Right atrium auricular region (tissue), 2 donors: Measurements from ENCODE around the gene TSPAN4. TPM values are rescaled to one million over a fixed set of nuclear protein-coding genes. Genes with fewer than 3 reads are reported as not detected.
A peak's percentile ranks its signal among the peaks of the same experiment; 100 is the strongest.

Source experiments
- DNase-seq: peaks from one replicate; pipeline ENCODE4 v3.0.0-alpha.2; 2019; ENCODE audit warnings: low spot score
- H3K27ac ChIP-seq, 2 donors: fragments of 200-600 bp; sonication (generic); 1 replicate in 1 of 2; 2 replicates in 1 of 2; pipeline ENCODE4 v1.5.1; 2016 to 2019
- H3K27me3 ChIP-seq, 2 donors: fragments of 200-600 bp; sonication (generic); one replicate each; pipeline versions ENCODE4 v1.5.1 to v1.6.0; 2017 to 2019
- H3K36me3 ChIP-seq: fragments of 200-600 bp; sonication (generic); one replicate; pipeline ENCODE4 v1.5.1; 2016
- H3K4me1 ChIP-seq, 2 donors: fragments of 200-600 bp; sonication (generic); one replicate each; pipeline versions ENCODE4 v1.5.1 to v1.6.0; 2017 to 2019
- H3K4me3 ChIP-seq, 2 donors: fragments of 200-600 bp; sonication (generic); 1 replicate in 1 of 2; 2 replicates in 1 of 2; pipeline ENCODE4 v1.5.1; 2017 to 2019; ENCODE audit warnings: mild to moderate bottlenecking in 1 of 2, moderate library complexity in 1 of 2
- H3K9me3 ChIP-seq, 2 donors: fragments of 200-600 bp; sonication (generic); one replicate each; pipeline ENCODE4 v1.5.1; 2019
- total RNA-seq, 2 donors: library from RNA; depleted of rRNA; stranded (reverse); fragments of >200 nt; gene quantifications; one replicate each; pipeline ENCODE4 v1.1.0, GENCODE V29; 2016
- TF ChIP-seq, protein P1 (sequence below), 2 donors: fragments of 200-600 bp; sonication (generic); IDR thresholded peaks; one replicate each; pipeline ENCODE4 v1.5.1; 2019; ENCODE audit warnings: antibody characterized with exemption in 2 of 2

Gene TSPAN4
- total RNA-seq, 2 donors from 2014 or later, result 37.2 to 81.0 TPM

DNA sequence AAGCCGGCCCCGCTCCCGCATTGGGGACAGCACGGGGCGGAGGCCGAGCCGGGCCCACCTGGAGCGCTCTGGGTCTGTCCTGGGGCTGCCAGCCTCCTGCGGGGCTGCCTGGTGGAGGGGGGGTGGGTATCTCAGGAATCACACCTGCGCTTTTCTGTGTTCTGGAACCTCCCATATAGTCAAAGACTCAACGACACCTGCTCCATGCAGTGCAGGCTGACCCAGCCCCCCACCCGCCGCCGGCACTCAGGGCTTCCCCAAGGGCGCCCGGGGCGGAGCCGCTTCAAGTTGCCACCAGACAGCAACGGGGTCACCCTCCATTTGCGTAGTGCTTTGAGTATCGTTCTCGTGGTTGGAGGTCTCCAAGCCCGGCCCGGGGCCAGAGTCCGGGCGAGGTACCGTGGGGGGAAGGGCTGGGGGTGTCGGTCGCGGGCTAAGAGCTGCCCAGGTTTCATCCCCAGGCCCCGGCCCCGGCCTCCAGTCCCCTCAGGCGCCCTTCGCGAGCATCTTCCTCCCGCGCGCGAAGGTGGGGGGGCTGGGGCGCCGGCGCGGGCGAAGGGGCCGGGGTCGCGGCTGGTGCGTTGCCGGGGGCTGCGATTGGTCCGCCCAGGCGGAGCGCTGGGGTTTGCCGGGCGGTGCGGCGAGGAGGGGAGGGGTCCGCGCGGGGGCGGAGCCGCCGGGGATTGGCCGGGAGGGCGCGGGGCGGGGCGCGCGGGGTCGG, 6.6 kb downstream of the TSPAN4 start:
- Histone ChIP-seq H3K4me1 (peaks cover 0 to 72% of the 10 kb centered on the region in 2 donors), H3K4me3 (peak overlapping the region; percentile 29 to 58), H3K36me3 (no peaks in the 10 kb centered on the region), H3K9me3 (no peaks in the 10 kb centered on the region), H3K27ac (peak overlapping the region in 1 of 2 donors; percentile 42), H3K27me3 (no peaks in the 10 kb centered on the region)
- TF ChIP-seq, protein P1, sequence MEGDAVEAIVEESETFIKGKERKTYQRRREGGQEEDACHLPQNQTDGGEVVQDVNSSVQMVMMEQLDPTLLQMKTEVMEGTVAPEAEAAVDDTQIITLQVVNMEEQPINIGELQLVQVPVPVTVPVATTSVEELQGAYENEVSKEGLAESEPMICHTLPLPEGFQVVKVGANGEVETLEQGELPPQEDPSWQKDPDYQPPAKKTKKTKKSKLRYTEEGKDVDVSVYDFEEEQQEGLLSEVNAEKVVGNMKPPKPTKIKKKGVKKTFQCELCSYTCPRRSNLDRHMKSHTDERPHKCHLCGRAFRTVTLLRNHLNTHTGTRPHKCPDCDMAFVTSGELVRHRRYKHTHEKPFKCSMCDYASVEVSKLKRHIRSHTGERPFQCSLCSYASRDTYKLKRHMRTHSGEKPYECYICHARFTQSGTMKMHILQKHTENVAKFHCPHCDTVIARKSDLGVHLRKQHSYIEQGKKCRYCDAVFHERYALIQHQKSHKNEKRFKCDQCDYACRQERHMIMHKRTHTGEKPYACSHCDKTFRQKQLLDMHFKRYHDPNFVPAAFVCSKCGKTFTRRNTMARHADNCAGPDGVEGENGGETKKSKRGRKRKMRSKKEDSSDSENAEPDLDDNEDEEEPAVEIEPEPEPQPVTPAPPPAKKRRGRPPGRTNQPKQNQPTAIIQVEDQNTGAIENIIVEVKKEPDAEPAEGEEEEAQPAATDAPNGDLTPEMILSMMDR (IDR thresholded peaks at IDR 0.05), result no peak
- DNase-seq, result no peak

DNA sequence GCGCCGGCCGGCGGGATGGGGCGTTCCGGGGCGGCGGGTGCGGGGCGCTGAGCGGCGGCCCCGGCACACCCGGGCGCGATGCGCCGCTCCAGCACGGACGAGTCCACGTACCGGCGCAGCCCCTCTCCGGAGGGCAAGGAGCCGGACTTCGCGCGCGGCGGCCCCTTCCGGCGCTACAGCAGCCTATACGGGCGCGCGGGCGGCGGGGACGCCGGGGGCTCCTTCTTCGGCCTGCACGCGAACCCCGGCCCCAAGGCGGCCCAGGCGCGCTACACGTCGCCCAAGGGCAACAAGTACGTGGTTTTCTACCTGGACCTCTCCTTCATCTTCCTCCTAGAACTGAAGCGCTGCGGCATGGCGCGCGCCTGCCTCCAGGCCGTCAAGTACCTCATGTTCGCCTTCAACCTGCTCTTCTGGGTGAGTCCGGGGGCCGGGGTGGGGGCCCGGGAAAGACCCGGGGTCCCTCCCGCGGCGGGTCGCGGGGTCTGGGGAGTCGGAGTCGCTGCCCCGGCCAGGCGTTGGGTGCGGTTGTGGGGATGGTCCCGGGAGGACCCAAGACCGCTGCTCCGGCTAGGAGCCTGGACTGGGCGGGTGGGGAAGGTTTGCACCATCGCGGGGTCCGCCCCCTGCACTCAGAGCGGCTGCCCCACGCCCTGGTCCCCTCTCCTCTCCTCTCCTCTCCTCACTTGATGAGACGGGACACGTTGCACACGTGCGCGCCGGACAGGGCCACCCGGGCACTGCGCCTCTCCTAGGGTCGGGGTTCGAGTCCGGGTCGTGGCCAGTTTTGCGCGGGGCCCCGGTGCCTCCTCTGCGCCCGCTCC, 7.5 kb downstream of the TSPAN4 start:
- Histone ChIP-seq H3K4me1 (peaks cover 0 to 63% of the 10 kb centered on the region in 2 donors), H3K4me3 (peak overlapping the region; percentile 29 to 58), H3K27me3 (no peaks in the 10 kb centered on the region), H3K27ac (no peak overlapping the region), H3K36me3 (no peaks in the 10 kb centered on the region), H3K9me3 (no peaks in the 10 kb centered on the region)
- TF ChIP-seq, protein P1 (IDR thresholded peaks at IDR 0.05), result no peak
- DNase-seq, result no peak

DNA sequence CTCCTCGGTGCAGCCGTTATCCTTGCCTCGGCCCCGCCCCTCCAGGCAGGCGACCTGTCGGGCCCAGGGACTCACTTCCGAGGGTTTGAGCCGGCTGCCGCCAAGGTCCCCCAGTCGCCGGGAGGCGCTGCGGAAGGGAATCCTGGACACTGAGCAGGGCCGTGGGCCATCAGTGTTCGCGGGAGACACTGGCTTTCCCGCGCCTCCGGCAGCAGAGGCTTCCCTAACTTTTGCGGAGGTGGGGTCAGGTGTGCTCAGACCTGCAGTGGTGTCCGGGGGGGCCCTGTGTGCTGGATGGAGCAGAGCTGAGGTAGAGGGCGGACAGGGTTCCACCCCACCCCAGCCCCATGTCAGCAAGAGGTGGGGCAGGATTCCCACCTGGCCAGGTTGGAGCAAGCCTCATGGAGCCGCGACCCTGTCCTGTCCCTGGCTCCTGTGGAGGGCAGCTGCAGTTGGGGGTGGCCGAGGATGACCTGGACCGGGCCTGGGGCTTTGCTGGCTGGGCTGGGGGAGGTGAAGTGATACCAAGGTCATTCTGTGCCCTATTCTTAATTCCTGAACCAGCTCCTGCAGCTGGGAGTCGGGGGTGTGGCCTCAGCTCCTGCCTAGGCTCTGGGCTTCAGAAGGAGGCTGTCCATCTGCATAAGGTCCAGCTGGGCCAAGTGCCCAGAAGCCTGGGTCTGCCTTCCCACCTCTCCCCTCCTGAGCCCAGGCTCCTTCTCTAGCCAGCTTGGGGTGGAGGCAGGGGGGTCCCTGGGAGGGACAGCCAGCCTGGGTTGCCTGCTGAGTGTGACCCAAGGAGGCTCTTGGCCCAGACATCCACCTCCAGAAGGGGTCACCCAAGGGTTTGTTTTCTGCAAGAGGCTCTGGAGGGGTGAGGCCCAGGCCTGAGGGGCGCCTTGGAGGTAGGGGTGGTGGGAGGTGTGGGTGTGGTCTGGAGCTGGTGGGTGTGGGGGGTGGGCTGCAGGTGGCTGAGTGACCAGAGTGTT, 8.4 kb downstream of the TSPAN4 start:
- H3K36me3 ChIP-seq, result no peaks in the 10 kb centered on the region
- no peak overlapping the region for H3K27ac ChIP-seq
- no peaks in the 10 kb centered on the region for H3K9me3 ChIP-seq
- peaks cover 0 to 60% of the 10 kb centered on the region in 2 donors for H3K4me1 ChIP-seq
- no peak overlapping the region for H3K4me3 ChIP-seq
- TF ChIP-seq, protein P1 (IDR thresholded peaks at IDR 0.05), result no peak
- H3K27me3 ChIP-seq, result no peaks in the 10 kb centered on the region
- DNase-seq, result no peak

DNA sequence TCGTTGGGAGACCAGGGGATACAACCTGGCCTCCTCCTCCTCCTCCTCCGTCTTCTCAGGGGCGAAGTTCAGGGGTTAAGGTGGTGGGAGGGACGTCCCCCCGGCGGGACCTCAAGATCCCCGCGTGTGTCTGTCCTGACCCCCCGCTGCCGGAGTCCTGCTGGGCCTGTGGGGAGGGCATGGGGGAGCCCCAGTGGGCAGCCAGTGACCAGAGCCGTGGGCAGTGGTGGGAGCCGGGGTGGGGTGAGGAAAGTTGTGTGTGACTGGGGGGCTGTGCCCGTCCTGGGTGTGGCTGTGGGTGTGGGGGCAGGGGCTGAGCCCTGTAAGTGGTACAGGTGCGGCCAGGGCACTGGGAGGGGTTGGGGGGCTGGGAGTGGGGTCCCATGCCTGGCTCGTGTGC, 10.1 kb downstream of the TSPAN4 start:
- Histone ChIP-seq H3K4me1 (peaks cover 0 to 54% of the 10 kb centered on the region in 2 donors), H3K36me3 (no peaks in the 10 kb centered on the region), H3K27me3 (no peaks in the 10 kb centered on the region), H3K9me3 (no peaks in the 10 kb centered on the region), H3K27ac (no peak overlapping the region), H3K4me3 (no peak overlapping the region)
- no peak for DNase-seq
- TF ChIP-seq, protein P1 (IDR thresholded peaks at IDR 0.05), result no peak

DNA sequence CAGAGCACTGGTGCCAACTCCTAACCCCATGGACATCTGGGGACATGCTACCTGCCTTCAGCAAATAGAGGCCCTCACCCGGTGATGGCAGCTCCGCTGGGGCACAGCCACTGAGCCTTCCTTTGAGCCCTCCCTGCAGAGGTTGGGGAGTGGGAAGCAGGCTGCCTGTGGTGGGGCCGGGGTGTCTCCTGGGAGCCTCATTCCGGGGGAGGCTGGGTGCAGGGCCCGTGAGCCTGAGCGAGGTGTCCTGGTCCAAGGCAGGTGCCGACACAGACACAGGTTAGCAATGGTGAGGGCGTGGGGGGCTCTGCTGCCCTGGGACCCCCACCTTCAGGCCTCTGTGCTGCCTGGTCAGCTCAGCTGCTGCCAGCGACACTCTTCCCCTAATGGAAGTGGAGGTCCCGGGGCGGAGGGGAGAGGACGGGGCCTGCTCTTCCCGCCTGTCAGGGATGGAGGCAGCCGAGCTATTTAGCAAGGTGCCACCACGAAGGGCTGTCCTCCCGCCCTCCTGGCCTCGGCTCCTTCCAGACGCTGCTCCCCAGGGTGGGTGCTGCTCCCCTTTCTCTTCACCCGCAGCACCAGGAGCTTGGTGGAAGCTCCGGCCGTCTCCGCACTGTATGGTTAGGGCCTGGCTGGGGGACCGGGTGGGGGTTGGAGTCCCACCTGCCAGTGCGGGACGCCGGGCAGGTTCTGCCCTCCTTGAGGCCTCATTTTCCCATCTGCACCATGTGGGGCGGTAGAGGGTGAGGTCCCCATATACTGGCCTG, 11.2 kb downstream of the TSPAN4 start:
- Histone ChIP-seq H3K4me1 (peaks cover 0 to 43% of the 10 kb centered on the region in 2 donors), H3K27me3 (no peaks in the 10 kb centered on the region), H3K4me3 (no peak overlapping the region), H3K36me3 (no peaks in the 10 kb centered on the region), H3K27ac (no peak overlapping the region), H3K9me3 (no peaks in the 10 kb centered on the region)
- DNase-seq, result no peak
- TF ChIP-seq, protein P1 (IDR thresholded peaks at IDR 0.05), result no peak
